Kidney capillary endothelial cell (primary cell): ENCODE data around the gene DLX1.
"Not testable (repeated sequence)": the region's sequence is repeated elsewhere in the genome, so short reads cannot be mapped to it uniquely, and the experiment has no call there.

Source experiments
- DNase-seq: peaks from one replicate; pipeline ENCODE4 v3.0.0-alpha.2; 2018; ENCODE audit warnings: low spot score

Gene DLX1

DNA sequence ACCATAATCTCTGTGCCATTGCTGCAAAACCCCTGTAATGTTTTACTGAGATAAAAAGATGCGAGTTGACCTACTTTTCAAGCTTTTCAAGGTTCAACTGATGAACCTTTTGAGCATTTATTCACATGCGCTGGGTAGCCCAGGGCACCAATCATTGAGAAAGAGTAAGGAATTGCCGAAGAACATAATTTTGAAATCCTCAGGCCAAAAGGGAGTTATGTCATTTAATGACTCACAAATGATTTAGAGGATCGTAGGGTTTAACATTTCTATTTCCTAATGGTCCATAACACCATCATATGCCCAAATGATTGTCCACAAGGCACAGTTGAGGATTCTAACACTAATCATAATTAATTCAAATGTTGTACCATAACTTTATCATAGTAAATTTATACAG, 20.2 kb upstream of the DLX1 start:
- no peak for DNase-seq

DNA sequence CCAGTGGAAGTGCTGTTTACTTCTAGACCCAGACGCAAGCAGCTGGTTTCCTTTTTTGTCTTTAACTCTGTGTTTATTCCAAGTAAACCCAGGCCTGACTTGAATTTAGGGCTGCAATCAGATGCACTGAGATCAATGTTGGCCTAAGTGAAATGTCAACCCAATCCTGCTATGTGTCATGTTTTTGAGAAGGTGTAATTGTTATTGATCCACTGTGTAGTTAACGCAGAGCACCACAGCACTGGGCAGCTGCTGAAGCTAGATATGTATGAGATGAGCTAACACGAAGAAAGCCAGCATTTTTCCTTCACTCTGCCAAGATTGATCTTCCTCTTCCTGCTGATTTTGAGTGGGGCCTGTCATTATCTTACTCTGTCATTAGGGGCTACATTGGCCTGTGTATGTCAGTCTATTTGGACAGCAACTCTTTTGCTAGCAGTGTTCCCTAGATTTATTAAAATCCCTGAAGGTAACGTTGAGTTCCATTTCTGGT, 18.9 kb upstream of the DLX1 start:
- DNase-seq, result no peak

DNA sequence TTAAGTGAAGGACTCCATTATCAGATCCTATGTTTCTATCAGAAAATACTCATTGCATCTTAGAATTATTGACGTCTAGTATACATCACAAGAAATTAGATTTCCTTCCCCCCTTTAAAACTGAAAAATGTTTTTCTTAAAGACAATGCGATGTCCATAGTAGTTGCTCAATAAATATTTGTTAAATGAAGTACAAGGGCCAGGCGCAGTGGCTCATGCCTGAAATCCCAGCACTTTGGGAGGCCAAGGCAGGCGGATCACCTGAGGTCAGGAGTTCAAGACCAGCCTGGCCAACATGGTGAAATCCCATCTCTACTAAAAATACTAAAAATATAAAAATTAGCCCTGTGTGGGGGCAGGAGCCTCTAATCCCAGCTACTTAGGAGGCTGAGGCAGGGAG, 17.4 kb upstream of the DLX1 start:
- DNase-seq, result not testable (repeated sequence)

- DNase-seq, result no peak
Observed at GRCh38 chr2:172070936-172071335, 14.4 kb upstream of the DLX1 start.

DNA sequence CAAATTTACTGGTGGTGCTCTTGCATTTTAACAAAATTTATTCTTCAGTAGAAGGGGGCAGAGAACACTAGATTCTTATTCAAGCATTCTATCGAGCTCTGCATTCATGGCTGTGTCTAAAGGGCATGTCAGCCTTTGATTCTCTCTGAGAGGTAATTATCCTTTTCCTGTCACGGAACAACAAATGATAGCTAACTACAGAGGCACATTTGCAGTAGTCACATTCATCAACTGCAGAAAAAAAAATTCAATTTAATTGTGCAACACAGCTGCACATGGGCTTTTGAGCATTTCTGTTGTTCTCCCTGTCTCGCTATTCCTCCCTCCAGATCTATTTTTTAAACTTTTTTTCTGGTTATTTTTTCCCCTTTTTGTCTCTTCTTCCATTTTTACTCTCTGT, 13.0 kb upstream of the DLX1 start:
- no peak for DNase-seq

- no peak for DNase-seq
Observed at GRCh38 chr2:172072706-172073105, 12.6 kb upstream of the DLX1 start.

DNA sequence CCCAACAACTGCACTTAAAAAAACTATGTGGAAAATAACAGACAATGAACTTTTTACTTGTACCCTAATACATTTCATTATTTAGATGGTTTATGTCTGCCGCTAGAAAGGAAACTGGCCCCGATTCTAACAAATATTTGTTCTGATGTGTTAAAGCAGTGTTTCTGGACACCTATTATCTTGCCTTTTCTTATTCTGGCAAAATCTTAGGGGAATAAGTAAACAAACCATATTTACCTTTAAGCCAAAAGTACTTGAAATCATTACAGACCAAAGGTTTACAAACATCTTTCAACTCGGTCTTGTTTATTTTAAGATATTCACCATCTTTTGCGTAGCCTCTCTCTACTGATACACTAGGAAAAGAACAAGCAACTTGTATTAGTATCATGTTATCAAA, 11.8 kb upstream of the DLX1 start:
- DNase-seq, result no peak

DNA sequence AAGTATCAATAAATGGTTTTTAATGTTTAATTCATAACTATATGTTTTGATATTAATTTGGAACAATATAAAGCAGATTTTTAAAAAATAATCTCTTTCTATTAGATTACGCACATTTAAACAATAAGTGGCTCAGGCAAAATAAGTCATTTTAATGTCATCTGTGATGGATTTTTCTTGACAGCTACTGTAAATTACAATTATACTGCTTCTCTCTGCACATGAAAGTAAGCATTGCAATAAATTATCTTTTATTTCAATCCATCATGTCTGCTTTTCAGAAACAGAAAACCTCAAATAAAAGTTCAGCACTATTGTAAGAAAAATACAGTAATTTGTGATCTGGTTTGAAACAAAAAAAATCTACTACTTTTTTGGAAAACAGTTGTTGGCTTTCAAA, 11.1 kb upstream of the DLX1 start:
- DNase-seq, result no peak

DNA sequence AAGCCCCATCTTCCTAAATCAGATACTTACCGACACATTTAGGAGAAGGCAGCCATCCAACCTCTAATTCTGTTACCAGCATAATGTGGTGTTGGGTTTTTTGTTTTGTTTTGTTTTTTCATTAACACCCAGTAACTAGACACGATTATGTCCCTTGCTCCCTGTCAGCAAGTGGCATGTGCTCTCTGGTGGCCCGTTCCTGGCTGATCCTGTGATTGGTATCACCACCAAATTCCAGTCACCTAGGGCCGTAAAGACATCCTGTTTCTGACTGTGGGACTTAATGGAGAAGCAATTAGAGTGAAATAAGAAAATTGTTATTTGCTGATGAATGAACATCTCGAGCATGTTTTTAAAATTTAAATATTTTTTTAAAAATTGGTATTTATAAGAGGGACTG, 5.9 kb upstream of the DLX1 start:
- DNase-seq, result no peak

DNA sequence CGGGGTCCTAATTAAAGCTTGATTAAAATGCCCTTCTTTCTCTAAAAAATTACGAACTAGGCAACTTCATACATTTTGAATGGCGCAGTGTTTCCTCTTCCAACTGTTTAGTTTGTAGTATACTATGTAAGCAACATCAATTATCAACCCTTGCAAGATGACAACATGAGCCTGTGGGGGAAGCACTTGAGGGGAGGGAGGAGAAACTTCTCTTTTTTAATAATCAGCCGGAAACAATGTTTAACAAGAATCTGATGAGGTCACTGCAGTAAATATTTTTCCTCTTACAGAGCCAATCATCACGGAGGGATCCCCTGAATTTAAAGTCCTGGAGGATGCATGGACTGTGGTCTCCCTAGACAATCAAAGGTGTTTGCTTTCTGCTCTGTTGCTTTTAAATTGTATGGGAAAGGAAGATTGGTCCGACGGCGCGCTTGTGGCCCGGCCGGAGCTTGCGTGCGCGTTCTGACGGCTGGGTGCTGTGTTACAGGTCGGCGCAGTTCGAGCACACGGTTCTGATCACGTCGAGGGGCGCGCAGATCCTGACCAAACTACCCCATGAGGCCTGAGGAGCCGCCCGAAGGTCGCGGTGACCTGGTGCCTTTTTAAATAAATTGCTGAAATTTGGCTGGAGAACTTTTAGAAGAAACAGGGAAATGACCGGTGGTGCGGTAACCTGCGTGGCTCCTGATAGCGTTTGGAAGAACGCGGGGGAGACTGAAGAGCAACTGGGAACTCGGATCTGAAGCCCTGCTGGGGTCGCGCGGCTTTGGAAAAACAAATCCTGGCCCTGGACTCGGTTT, 5.3 kb upstream of the DLX1 start:
- no peak for DNase-seq

DNA sequence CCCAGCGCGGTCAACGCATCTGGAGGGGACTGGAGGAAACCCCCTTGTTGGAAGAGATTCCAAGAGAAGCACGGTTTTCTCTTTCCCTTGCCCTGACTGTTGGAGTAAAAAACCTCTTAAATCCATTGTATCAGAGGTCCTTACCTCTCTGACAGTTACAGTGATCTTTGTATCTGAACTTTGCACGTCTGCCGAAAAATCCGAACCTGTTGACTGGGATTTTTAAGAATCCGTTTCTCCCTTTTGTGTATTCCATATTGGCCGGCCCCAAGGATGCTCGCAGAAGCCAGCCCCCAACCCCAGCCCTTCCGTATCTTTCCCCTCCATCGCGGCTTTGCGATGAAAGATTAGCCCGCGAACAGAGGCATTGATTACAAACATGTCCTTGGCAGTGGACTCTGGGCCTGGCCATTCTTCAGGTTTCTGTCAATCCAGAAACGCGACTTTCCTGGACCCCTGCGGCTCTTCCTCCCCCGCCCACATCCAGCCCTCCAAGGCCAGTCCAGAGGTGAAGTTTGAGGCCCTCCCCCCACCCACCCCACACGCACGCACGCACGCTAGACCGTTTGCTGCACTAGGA, 4.6 kb upstream of the DLX1 start:
- no peak for DNase-seq

DNA sequence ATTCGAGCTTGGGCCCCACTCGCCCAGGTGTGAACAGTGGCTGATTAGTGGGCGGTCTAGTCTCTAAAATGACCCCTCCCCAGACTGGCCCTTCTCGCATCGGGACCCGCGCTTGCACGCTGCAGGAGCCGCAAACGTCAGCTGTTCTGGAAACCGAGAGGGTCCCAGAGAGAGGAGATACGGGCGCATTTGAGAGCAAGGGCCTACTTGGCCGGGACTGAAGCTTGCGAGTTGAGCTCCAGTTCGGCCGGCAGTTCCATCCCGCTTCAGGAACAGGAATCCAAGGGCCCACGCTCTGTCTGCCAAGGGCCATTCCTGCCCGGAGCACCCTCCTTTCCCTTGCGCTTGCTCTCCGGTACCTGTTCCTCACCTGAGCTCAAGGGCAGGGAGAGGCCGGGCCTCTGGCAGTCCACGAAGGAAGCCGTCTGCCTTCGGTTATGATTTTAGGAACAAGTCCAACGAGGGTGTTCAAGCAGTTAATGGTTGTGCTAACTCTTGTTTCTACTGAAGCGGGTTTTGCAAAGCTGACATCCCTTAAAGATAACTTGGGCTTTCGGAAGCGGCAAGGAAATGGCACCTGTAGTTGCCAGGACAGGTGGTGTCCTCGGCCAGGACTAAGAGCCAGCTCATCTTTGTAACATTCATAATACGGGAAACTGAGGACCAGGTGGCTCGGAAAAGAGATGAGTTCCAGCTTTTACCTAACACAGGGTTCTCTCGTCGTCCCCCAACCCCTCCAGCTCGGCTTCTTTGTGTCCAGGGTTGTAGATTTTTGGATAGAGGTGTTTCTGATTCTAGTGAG, 3.9 kb upstream of the DLX1 start:
- DNase-seq, result no peak

DNA sequence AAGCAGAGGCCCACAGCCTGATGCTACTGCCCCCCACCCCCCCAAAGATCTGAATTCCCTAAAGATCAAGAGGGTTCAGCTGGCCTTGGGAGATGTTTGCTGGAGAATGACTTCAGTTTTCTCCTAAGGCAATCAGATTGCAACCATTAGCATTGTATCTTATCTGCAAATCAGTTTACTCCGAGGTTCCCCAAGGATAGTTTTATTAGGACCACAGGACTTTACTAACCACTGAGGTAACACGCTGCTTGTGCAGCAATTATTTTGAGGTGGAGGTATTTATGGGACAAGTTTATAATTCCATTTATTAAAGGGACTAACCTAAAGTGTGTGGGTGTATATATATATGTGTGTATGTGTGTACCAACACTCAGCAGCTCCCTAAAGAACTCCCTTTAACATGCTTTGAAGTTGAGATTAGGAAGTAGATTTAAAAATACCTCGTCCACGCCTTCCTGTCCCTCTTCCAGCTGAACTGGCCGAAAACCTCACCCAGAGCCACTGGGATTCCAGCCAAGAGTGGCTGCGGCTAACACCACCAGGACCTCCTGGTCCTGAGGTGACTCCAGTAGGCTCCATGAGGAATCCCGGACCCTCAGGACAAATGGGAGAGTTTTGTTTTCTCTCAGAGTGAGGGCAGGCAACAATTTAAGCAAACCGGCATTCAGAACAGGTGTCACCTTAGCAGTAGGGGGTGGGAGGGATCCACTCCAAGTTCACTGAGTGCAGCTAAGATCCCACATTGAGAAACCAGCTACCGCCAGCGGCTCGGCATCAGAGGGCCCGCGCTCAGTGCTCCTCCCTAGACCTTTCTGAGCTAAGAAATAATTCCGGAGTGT, 3.0 kb upstream of the DLX1 start:
- no peak for DNase-seq

- DNase-seq, result no peak
Observed at GRCh38 chr2:172082944-172083627, 2.2 kb upstream of the DLX1 start.

DNA sequence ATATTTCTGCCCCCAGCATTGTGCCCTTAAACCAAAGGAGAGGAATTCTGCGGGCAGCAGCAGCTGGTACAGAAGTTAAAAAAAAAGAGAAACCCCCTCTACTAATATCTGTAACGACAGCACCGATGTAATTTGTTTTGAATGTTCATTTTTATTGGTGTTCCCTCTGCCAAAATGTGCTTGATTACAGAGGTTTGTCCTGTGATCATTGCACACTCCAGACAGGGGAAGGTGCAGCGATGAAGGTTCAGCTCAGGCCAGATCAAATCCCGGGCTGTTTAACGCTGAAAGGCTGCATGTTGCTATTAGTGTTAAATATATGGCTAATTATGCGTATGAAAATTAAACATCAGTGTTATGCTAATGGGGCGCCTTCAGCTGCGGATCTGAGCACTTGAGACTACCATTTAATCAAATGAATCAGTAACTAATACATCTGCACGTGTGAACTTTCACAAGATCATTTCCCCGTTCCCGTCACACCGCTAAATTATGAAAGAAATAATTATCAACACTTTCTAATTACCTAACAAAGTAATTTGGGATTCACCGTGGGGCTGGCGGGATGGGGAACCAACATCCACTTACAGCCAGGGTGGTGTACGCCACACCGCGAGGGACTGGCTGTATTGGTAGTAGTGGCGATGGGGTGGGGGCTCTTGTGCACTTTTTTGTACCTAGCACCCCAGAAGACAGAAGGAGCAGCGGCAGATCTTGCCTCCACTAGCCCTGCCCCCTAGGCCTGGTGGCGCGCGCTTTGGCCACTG, 1.5 kb upstream of the DLX1 start:
- no peak for DNase-seq

GRCh38 chr2:172084395-172084644, 987 bp upstream of the DLX1 start:
- no peak for DNase-seq

DNA sequence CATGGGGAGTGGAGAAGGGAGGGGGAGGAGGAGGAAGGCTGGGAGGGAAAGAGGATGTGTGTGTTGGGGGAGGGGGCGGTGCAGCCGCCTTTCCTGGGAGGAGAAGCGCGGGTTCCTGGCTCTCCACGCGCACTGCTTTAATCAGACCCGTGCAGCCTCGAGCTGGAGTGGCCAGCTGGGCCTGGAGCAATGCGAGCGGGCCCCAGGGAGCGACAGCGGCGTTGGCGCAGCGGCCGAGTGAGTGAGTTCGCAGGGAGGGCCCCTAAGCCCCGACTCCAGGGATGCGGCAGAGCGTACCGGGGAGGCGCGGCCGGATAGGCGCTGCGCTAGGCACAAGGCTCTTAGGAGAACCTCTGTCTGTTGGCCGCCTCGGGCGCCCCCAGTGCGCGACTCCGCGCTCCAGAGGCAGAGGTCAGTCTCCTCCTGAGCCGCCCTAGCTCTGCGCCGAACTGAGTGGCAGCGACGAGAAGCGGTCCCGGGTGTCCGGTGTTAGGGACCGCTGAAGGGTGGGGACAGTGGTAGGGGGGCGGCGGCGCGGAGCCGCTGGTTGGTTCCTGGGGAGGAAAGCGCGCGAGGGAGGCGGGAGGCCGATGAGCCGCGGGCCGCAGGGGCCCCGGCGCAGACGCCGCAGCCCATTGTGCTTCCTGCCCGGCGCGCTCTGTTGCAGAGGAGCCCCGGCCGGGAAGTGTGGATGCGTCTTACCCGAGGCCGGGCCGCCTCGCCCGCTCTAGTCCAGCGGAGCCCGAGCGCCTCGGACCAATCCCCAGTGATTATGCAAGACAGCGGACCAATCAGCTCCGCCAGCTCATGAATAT, 455 bp upstream of the DLX1 start:
- DNase-seq, result peak; percentile 84

GRCh38 chr2:172086241-172087206, 1.2 kb downstream of the DLX1 start:
- DNase-seq, result no peak

GRCh38 chr2:172087207-172087779, 2.0 kb downstream of the DLX1 start:
- no peak for DNase-seq
